Stimulated activated CD4-positive, alpha-beta T cell treated with anti-CD3 and anti-CD28 coated beads, Interleukin-15, amount 100 ng/mL, for 1 hour (primary cell): Measurements from ENCODE around the gene CACNB2.

Experiments used
- DNase-seq, 2 donors: peaks; one replicate each; pipeline ENCODE4 v3.0.0-alpha.2; 2020; ENCODE audit warnings: low read depth in 1 of 2, low spot score in 1 of 2

Gene CACNB2

GRCh38 chr10:18332484-18332883 is 192.3 kb downstream of the CACNB2 start:
- DNase-seq, result no peak

GRCh38 chr10:18333621-18334020 is 193.4 kb downstream of the CACNB2 start:
- DNase-seq, result no peak

GRCh38 chr10:18334116-18334867 is 194.1 kb downstream of the CACNB2 start:
- no peak for DNase-seq

- no peak for DNase-seq
Observed at GRCh38 chr10:18340496-18341051, 200.3 kb downstream of the CACNB2 start.

GRCh38 chr10:18341055-18341454 is 200.8 kb downstream of the CACNB2 start:
- DNase-seq, result no peak

GRCh38 chr10:18343573-18343972 is 203.3 kb downstream of the CACNB2 start:
- no peak for DNase-seq

GRCh38 chr10:18345308-18345707 is 205.1 kb downstream of the CACNB2 start:
- no peak for DNase-seq

- no peak for DNase-seq
Observed at GRCh38 chr10:18350340-18350739, 210.1 kb downstream of the CACNB2 start.

- no peak for DNase-seq
Observed at GRCh38 chr10:18351421-18351820, 211.2 kb downstream of the CACNB2 start.

- no peak for DNase-seq
Observed at GRCh38 chr10:18352175-18352574, 212.0 kb downstream of the CACNB2 start.

- DNase-seq, result no peak
Observed at GRCh38 chr10:18359812-18360211, 219.6 kb downstream of the CACNB2 start.

- DNase-seq, result no peak
Observed at GRCh38 chr10:18362892-18363291, 222.7 kb downstream of the CACNB2 start.

- DNase-seq, result no peak
Observed at GRCh38 chr10:18364987-18365775, 225.0 kb downstream of the CACNB2 start.

GRCh38 chr10:18367840-18368239 is 227.6 kb downstream of the CACNB2 start:
- no peak for DNase-seq

- no peak for DNase-seq
Observed at GRCh38 chr10:18368273-18368672, 228.0 kb downstream of the CACNB2 start.

- DNase-seq, result no peak
Observed at GRCh38 chr10:18368682-18369081, 228.5 kb downstream of the CACNB2 start.

- DNase-seq, result no peak
Observed at GRCh38 chr10:18369859-18370473, 229.7 kb downstream of the CACNB2 start.

- no peak for DNase-seq
Observed at GRCh38 chr10:18376650-18377049, 236.4 kb downstream of the CACNB2 start.

GRCh38 chr10:18377898-18378297 is 237.7 kb downstream of the CACNB2 start:
- no peak for DNase-seq

GRCh38 chr10:18378766-18379165 is 238.5 kb downstream of the CACNB2 start:
- DNase-seq, result no peak

- no peak for DNase-seq
Observed at GRCh38 chr10:18381679-18382078, 241.5 kb downstream of the CACNB2 start.

- no peak for DNase-seq
Observed at GRCh38 chr10:18397906-18398305, 257.7 kb downstream of the CACNB2 start.
